NCI-H226 (cell line): ENCODE data around the gene SPINT3.
"Not testable (repeated sequence)": the region's sequence is repeated elsewhere in the genome, so short reads cannot be mapped to it uniquely, and the experiment has no call there.

Source experiments
- DNase-seq: peaks from one replicate; pipeline ENCODE4 v3.0.0-alpha.2; 2015

The SPINT3 gene

DNA sequence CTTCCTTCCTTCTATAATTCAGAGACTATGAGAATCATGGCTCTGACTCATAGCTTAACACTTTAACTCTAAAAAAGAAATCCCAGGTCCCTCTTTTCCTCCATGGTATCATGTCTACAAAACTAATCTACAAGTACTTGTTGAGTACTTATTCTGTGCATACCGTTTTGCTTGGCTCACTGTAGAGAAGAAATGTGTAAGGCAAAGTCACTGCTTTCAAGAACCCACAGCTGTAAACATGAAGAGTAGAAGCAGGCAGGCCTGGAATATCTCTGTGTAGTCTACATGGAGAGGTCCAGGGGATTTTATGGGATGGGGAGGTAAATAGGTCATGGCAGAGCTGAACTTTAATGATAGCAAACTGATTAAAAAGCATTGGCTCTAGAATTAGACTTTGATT is 13.8 kb downstream of the SPINT3 start:
- no peak for DNase-seq

DNA sequence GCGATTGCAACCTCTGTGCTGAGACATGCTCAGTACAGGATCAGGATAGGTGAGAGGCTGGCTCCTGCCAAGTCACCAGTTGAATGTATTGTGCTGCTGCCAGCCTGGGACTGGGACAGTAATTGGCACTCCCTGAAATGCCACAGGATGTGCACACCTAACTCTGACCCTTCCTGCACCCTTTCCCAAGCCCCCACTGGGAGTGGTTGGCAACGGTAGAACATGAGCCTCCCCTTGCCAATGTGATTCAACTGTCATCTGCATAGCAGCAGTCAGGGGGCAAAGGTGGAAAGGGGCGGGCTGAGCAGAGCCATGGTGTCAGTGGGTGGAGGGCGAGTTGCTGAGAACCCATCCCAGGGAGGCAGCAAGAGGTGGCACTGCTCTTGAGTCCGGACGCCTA is 15.4 kb downstream of the SPINT3 start:
- DNase-seq: no peak

DNA sequence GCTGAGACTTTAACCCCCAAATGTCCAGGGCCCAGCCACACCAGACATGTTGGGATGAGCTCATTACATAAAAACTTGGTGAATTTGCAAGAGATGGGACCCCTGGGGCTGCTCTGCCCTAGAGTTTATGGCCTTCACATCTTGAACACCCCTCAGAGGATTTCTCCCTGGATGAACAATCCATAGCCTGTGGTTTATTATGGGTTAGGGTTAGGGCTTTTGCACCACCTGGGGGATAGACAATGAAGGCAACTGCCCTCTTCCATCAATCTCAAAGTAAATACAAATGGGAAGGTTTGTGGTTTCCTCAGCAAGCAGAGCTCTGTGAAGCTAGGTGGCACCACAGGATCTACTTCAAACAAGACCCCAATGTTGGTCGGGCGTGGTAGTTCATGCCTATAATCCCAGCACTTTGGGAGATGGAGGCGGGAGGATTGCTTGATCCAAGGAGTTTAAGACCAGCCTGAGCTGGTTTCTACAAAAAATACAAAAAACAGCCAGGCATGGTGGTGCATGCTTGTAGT is 17.4 kb downstream of the SPINT3 start:
- no peak for DNase-seq

DNA sequence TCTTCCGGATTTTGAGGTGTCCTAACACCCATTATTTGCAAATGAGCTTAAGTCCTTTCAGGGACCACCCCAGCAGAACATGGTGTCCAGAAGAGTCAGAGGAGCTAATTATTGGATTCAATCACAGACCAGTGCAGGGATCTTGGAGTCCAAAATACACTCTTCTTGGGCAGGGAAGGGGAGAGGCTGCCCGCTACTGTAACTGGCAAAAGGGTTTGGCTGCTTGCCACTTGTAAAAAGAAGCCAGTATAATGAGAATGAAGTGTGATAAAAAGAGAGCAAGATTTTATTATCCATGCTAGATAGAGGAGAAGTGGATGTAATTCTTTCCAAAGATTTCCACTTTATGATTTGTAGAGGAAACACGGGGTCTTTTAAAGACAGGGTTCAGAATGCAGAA is 19.3 kb downstream of the SPINT3 start:
- no peak for DNase-seq

DNA sequence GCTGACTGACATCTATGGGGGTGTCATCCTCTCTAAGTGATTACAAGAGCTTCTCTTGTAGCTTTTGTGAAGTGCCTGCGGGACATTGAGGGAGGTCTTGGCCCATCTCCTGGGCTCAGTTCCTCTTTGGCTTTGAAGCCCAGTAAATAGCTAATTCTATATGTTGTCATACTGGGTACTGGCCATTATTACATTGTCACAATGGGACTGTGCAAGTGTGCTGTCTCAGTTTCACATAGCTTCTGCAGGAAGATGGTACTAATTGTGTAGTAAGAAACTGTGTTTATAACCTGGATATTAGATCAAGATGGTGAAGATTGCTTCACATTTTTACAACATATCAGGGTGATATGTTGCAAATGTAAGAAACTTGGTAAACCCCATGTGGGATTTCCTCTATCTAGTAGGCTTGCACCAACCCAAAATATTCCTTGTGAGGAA is 19.9 kb downstream of the SPINT3 start:
- DNase-seq: no peak

DNA sequence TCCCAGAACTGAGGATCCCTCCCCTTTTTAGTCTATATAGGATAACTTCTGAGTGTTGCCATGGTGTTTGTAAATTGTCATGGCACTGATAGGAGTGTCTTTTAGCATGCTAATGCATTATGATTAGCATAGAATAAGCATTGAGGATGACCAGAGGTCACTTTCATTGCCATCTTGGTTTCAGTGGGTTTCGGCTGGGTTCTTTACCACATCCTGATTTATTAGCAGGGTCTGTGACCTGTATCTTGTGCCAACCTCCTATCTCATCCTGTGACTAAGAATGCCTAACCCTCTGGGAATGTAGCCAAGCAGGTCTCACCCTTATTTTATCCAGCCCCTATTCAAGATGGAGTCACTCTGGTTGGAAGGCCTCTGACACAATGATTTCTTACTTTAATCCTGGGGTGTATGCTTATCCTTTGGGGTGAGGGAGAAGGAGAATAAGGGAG is 26.3 kb downstream of the SPINT3 start:
- peak; percentile 45 for DNase-seq

DNA sequence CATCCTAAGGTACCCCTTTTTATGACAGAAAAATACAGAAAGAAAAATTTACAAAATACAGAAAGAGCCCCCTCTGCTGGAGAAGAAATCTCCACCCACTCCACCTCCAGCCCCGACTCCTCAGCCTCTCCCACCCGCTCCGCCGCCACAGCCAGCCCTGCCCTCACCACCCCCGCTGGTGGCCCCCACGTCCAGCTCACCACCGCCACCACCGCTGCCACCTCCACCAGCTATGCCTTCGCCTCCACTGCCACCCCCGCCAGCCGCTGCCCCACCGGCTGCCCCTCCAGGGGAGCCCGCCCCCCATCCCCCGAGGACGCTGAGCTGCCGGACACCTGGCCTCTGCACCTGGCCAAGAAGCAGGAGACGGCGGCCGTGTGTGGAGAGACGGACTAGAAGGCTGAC is 28.2 kb downstream of the SPINT3 start:
- no peak for DNase-seq

DNA sequence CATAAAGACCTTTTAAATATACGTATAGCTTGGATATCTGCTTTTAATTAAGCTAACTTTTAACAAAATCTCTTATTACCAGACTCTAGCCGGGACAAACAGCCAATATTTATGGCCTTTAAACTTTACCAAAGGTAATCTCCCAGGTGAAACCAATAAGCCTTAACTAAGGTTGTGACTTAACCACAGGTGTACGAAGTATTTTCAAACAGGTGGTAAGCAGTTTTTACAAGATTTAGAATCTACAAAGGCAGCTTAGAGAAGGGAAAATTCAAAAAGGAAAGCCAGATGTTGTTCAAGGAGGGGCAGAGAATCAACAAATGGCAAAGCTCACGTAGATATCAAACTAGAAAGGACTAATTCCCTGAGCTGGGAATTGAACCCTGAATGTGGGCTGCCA is 30.0 kb downstream of the SPINT3 start:
- DNase-seq: no peak

DNA sequence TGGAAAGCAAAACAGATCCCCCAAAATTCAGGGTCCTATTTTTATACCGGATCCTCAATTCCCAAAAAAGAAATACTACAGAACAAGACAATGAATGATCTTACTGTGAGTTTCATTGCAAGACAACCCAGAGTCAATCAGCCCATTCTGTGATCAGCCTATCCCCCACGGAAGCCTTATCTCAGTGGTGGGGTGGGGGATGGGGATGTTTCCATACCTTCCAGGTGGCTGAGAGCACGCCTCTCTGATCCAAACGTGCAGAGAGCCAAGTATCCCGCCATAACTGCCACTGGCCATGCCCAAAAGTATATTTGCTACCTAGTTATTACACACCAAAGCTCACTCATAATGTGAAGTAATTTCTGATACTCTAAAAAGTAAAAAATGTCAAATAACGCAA is 30.7 kb downstream of the SPINT3 start:
- no peak for DNase-seq

DNA sequence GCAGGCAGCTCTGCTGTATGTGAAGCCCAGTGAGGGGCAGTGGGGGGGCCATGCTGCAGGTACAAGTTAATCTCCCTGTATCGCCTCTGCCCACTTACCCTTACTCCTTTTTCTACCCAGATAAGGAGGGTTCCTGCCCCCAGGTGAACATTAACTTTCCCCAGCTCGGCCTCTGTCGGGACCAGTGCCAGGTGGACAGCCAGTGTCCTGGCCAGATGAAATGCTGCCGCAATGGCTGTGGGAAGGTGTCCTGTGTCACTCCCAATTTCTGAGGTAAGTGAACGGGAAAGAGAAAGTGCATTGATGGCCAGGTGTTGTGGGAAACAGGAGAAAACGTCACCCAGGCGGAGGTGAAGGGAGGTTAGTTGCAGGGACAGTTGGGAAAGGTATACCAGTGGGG is 35.6 kb downstream of the SPINT3 start:
- DNase-seq: no peak

DNA sequence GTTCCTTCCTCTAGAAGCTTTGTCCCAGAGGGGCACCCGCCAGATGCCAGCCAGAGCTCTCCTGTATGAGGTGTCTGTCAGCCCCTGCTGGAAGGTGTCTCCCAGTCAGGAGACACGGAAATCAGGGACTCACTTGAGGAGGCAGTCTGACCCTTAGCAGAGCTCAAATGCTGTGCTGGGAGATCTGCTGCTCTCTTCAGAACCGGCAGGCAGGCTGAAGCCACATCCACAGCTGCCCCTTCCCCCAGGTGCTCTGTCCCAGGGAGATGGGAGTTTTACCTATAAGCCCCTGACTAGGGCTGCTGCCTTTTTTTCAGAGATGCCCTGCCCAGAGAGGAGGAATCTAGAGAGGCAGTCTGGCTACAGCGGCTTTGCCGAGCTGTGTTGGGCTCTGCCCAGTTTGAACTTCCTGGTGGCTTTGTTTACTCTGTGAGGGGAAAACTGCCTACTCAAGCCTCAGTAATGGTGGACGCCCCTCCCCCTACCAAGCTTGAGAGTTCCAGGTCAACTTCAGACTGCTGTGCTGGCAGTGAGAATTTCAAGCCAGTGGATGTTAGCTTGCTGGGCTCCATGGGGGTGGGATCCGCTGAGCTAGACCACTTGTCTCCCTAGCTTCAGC is 37.8 kb downstream of the SPINT3 start:
- DNase-seq: not testable (repeated sequence)

DNA sequence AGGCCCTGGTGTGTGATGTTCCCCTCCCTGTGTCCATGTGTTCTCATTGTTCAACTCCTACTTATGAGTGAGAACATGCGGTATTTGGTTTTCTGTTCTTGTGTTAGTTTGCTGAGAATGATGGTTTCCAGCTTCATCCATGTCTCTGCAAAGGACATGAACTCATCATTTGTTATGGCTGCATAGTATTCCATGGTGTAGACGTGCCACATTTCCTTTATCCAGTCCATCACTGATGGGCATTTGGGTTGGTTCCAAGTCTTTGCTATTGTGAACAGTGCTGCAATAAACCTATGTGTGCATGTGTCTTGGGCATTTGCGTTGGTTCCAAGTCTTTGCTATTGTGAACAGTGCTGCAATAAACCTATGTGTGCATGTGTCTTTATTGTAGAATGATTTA is 43.1 kb downstream of the SPINT3 start:
- not testable (repeated sequence) for DNase-seq

DNA sequence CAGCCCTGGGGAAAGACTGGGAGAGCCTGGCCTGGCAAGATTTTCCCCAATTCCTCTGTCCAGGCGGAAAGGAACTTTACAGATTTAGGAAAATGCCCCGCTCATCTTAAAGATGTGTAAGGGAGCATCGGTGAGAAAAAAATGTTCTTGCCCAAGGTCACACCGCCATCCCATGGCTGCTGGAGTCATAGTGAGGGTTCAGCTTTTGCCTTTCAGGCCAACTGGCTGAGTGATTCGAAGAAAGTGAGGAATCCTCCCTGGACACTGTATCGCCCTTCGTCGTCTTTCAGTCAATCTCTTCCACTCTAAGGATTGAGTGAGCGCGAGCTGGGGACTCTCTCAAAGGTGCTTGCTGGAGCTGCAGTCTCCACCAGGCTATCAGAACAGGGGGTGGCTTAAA is 44.5 kb downstream of the SPINT3 start:
- DNase-seq: no peak

DNA sequence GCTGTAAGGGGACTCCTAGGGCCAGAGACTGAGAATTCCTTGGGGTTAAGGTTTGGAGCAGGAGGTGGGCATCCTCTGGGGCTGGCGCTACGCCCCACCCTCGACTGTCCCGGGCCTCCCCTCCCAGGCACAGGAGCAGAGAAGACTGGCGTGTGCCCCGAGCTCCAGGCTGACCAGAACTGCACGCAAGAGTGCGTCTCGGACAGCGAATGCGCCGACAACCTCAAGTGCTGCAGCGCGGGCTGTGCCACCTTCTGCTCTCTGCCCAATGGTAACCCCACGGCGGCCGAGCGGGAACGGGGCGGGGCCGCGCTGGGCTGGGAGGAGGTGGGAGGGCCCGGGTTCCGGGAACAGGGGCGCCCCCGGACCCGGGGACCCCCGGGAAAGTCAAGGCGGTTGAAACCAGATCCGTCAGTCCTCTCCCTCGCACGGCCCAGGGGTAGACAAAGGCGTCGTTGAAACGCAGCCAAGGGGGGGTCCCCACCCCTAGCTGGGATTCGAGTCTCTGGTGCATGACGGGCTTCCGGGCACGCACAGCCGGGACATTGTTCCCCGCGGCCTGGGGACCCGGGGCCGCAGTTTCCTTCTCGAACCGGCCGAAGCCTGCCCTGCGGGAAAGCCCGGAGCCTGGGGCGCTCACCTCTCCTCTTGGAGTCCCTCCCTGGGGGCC is 45.0 kb downstream of the SPINT3 start:
- DNase-seq: no peak

DNA sequence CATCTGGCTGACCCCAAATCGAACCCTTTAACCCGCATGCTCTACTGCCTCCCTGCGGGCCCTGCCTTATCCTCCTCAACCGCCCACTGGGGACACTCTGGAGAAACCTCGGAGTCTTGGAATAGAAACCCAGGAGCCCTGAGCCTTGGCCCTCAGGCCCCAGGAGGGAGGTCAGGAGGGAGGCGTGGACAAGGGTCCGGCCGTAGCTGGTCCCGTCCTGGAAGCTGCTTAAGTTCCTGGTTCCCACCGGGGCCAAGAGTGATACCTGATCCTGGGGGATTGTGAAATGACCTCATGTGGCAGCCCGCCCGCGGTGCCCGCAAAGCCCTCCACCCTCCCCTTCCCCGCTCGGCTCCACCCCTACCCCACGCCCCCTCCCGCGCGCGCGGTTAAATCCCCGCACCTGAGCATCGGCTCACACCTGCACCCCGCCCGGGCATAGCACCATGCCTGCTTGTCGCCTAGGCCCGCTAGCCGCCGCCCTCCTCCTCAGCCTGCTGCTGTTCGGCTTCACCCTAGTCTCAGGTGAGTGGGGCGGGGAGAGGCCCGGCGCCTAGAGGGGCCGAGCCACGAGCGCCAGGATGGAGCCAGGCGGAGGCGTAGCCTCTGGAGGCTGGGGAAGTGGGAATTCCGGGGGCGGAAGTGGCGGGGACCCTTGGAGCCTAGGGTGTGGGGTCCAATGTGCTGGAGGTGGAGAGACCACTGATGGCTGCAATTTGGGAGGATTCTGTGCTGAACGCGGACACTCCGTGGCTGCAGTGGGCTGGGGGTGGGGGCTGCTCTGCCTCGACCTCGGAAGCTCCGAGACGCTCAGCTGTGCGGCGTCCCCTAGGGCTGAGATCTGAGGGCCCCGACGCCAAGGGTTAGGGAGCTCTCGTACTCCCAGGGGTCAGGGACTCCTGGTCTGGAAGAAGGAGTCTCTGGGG is 45.8 kb downstream of the SPINT3 start, which contains the start of gene WFDC2:
Gene WFDC2 (plus strand): TSS at position 418 of the 926 bp plus-strand sequence. CDS start 29 bp downstream, at position 447.
- no peak for DNase-seq

DNA sequence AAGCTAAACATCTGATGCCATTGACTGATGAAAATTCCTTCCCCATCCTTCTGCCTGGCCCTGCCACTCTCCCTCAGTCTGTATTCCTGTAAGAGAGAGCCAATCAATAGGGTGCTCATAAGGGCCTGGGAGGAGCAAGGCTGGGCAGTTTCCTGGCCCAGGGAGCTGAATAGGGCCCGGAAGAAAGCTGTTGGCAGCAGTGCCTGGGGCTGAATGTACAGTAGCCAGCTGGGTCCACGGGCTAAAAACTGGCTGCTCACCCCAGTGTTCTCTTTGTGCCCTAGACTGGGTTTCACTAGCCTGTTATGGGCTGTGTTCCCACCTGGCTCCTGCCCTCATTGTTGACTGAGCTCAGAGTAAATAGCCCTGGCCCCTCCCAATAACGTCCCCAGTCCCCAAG is 47.6 kb downstream of the SPINT3 start:
- no peak for DNase-seq

DNA sequence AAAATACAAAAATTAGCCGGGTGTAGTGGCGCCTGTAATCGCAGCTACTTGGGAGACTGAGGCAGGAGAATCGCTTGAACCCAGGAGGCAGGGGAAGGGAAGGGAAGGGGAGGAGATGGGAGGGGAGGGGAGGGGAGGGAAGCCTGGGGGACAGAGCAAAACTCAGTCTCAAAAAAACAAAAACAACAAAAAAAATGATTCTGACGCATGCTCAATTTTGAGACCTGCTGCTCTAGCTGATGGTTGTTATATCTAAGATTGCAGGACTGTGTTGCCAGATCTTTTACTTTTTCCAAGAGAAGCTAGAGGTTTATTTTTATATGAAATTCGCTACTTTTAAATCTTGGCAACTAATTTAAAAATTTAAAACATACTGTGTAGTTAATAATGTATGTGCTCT is 48.2 kb downstream of the SPINT3 start:
- no peak for DNase-seq

DNA sequence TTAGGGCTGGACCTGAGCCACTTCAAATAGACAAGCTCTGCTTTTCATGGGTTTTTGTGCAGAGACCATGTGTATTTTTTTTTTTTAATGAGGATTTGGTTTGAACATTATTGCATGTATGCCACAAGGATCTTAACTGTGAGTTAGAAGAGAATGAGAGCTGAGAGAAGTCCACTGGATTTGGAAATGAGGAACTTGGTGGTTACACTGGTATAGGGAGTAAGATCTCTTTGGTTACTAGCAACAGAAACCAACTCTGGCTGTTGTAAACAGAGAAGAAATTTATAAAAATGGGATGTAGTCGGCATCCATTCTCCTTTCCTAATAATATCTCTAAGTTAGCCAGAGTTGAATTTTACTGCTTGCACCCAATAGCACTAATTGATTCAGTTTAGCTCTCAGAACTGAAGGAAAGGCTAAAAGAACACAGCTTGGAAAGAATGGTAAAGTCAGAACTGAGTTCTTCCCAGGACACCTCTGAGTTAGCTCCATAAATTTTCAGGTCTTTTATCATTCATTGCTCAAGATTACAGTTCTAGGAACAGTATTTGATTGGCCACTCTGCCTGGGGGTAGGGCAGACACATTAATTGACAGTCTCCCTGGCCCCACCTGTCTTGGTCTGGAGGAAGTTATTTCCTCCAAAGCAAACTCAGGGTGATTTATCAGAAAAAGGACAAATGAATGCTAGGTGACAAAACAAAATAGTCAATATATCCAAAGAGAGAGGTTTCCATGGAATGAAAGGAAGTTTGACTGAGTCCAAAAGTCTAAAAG is 49.7 kb downstream of the SPINT3 start:
- no peak for DNase-seq

DNA sequence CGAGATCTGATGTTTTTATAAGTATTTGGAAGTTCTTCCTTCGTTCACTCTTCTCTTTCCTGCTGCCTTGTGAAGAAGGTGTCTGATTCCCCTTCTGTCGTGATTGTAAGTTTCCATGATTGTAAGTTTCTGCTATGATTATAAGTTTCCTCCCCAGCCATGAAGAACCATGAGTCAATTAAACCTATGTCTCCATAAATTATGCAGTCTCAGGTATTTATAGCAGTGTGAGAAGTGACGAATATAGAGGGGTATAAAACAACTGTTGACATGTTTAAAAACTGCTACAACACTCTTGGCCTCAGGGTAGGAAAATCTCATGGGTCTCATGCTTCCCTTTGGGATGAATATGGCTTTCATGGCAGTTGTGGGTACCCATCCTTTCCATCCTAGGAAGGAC is 51.7 kb downstream of the SPINT3 start:
- no peak for DNase-seq

DNA sequence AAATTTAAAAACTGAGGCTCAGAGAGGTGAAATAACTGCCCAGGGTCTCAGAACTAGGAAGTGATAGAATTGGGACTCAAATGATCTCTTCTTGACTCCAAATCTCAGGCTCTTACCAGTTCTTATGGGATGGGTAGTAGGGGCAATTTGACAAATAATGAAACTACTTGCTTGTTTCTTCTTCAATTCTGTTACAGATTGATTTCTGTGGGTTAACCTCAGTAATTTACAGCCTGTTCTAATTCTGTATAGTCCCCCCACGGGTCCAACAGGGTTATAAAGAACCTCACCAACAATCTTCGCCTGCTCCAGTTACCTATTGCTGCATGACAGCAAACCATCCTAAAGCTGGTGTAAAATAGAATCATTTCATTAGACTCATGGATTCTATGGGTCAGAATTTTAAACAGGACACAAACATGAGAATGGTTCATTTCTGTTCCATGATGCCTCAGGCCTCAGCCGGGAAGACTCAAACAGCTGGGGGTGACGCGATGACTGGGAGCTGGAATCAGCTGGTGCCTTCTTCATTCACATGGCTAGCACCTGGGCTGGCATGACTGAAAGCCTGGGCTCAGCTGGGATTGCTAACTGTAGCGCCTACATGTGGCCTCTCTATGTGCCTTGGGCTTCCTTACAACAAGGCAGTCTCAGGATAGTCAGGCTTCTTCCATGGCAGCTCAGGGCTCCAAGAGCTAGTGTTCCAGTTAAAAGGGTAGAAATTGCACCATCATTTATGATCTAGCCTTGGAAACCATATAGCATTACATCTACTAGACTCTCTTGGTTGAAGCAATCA is 52.5 kb downstream of the SPINT3 start:
- no peak for DNase-seq
